Measurements from ENCODE around the gene MOGAT2. TPM values are rescaled to one million over a fixed set of nuclear protein-coding genes. Genes with fewer than 3 reads are reported as not detected.

MOGAT2 gene
- total RNA-seq, 1 experiment from 2014 or later, result 0.12 TPM

DNA sequence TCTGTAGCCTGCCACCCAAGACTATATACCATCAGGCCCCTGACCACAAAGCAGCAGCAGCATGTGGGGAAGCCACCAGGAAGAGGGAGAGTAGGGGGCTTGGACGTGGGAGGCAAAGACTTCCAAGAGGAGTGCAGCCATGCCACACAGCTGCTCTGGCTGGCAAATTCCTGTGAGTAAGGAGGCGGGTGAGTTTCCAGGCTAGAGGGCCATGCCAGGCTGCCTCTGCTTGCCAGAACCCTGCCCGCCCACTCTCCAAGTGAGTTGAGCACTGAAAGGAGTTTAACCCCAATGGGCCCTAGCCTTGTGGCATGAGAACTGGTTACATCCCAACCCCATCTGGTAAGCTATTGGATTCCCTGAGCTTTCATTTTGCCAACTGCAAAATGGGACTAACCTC lies 46.2 kb downstream of the MOGAT2 start (continued):
- TF ChIP-seq FOSL1 (IDR thresholded peaks at IDR 0.05; ENCODE audit: low read depth) (no peak), EZH2 (IDR thresholded peaks at IDR 0.05) (no peak), POLR2AphosphoS5 (IDR thresholded peaks at IDR 0.05; ENCODE audit: low read depth, low read length) (no peak), TCF7L2 (IDR thresholded peaks at IDR 0.05; ENCODE audit: borderline replicate concordance, extremely low read depth, insufficient read depth, insufficient read length) (no peak)
- TF ChIP-seq, protein P1, sequence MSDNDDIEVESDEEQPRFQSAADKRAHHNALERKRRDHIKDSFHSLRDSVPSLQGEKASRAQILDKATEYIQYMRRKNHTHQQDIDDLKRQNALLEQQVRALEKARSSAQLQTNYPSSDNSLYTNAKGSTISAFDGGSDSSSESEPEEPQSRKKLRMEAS (IDR thresholded peaks at IDR 0.05), result no peak
- TF ChIP-seq, protein P2, sequence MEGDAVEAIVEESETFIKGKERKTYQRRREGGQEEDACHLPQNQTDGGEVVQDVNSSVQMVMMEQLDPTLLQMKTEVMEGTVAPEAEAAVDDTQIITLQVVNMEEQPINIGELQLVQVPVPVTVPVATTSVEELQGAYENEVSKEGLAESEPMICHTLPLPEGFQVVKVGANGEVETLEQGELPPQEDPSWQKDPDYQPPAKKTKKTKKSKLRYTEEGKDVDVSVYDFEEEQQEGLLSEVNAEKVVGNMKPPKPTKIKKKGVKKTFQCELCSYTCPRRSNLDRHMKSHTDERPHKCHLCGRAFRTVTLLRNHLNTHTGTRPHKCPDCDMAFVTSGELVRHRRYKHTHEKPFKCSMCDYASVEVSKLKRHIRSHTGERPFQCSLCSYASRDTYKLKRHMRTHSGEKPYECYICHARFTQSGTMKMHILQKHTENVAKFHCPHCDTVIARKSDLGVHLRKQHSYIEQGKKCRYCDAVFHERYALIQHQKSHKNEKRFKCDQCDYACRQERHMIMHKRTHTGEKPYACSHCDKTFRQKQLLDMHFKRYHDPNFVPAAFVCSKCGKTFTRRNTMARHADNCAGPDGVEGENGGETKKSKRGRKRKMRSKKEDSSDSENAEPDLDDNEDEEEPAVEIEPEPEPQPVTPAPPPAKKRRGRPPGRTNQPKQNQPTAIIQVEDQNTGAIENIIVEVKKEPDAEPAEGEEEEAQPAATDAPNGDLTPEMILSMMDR (IDR thresholded peaks at IDR 0.05 in 2 of 3, conservative IDR thresholded peaks at IDR 0.05 in 1 of 3; ENCODE audit: borderline replicate concordance in 1 of 3, insufficient read depth in 1 of 3, low read depth in 2 of 3, low read length in 2 of 3), result no peak

DNA sequence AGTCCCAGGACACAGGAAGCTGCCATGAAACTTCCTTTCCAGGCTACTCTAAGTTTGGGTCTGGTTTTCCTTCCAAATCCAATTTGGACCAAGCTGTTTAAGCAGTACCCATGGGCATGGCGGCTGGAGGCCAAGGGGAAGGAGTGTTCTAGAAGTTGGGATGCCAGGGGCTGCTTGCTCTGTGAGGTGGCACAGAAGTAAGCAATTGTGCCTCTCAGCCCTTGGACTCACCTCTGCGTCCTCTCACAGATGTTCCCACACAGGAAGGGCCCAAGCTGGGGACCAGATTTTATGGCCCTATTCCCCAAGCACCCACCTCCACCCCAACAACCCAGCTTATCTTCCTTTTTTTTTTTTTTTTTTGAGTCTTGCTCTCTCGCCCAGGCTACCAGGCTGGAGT lies 47.5 kb downstream of the MOGAT2 start:
- peaks cover 9 to 17% of the 10 kb centered on the region in 2 experiments for H3K4me1 ChIP-seq (ENCODE audit: control insufficient read depth in 1 of 2, insufficient read depth in 2 of 2, low read length in 2 of 2)
- RAD21 ChIA-PET (ENCODE audit: low non-redundant PET in 1 of 2, low total read pairs in 2 of 2, uncharacterized antibody in 2 of 2, unreplicated experiment in 2 of 2), result no interaction called here
- intact Hi-C loops (cut with micrococcal nuclease), result no loop called here
- no peaks in the 10 kb centered on the region for H4K20me1 ChIP-seq (ENCODE audit: insufficient read depth)
- no peak overlapping the region for H3K27ac ChIP-seq (ENCODE audit: low read depth, low read length)
- CTCF ChIA-PET, result no interaction called here
- TF ChIP-seq, protein P3, sequence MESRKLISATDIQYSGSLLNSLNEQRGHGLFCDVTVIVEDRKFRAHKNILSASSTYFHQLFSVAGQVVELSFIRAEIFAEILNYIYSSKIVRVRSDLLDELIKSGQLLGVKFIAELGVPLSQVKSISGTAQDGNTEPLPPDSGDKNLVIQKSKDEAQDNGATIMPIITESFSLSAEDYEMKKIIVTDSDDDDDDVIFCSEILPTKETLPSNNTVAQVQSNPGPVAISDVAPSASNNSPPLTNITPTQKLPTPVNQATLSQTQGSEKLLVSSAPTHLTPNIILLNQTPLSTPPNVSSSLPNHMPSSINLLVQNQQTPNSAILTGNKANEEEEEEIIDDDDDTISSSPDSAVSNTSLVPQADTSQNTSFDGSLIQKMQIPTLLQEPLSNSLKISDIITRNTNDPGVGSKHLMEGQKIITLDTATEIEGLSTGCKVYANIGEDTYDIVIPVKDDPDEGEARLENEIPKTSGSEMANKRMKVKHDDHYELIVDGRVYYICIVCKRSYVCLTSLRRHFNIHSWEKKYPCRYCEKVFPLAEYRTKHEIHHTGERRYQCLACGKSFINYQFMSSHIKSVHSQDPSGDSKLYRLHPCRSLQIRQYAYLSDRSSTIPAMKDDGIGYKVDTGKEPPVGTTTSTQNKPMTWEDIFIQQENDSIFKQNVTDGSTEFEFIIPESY (IDR thresholded peaks at IDR 0.05; ENCODE audit: extremely low read depth, insufficient replicate concordance, low read length), result no peak
- TF ChIP-seq SRF (IDR thresholded peaks at IDR 0.05; ENCODE audit: low read depth) (no peak), EGR1 (IDR thresholded peaks at IDR 0.05; ENCODE audit: low read depth) (no peak), TCF7L2 (IDR thresholded peaks at IDR 0.05; ENCODE audit: borderline replicate concordance, extremely low read depth, insufficient read depth, insufficient read length) (no peak), YY1 (IDR thresholded peaks at IDR 0.05; ENCODE audit: extremely low read depth, insufficient replicate concordance, low read depth, low read length) (no peak), CEBPB (IDR thresholded peaks at IDR 0.05; ENCODE audit: low read depth) (no peak), POLR2A (IDR thresholded peaks at IDR 0.05; ENCODE audit: borderline replicate concordance, extremely low read depth, insufficient read depth, insufficient read length) (no peak), ELF1 (IDR thresholded peaks at IDR 0.05; ENCODE audit: borderline replicate concordance, low read depth) (no peak), RAD21 (IDR thresholded peaks at IDR 0.05; ENCODE audit: low read depth) (no peak), SP1 (IDR thresholded peaks at IDR 0.05; ENCODE audit: low read depth) (no peak), SIN3A (IDR thresholded peaks at IDR 0.05; ENCODE audit: low read depth) (no peak), FOSL1 (IDR thresholded peaks at IDR 0.05; ENCODE audit: low read depth) (no peak), EZH2 (IDR thresholded peaks at IDR 0.05) (no peak), ZNF274 (IDR thresholded peaks at IDR 0.05; ENCODE audit: low read depth, low read length) (no peak)
- TF ChIP-seq, protein P1 (IDR thresholded peaks at IDR 0.05), result no peak
- H3K36me3 ChIP-seq (ENCODE audit: control insufficient read depth in 1 of 2, insufficient read depth in 2 of 2, low read length in 2 of 2), result no peaks in the 10 kb centered on the region
- DNase-seq (ENCODE audit: low read depth, low spot score), result no peak
- POLR2A ChIA-PET, result no interaction called here
- H3K4me2 ChIP-seq (ENCODE audit: low read length), result no peak overlapping the region
- no peak overlapping the region for H3K9ac ChIP-seq (ENCODE audit: low read length)
- H3K4me3 ChIP-seq (replicated peaks in 1 of 2; ENCODE audit: low read depth in 1 of 2, low read length in 2 of 2), result no peak overlapping the region
- no peak overlapping the region for H2AFZ ChIP-seq (ENCODE audit: low read depth, low read length, poor library complexity, severe bottlenecking)
- no peak for ATAC-seq
- BruUV-seq (replicated peaks), result no TSS peak
- H3K79me2 ChIP-seq (ENCODE audit: insufficient read depth, low read length), result no peaks in the 10 kb centered on the region
- H3K9me3 ChIP-seq (ENCODE audit: control insufficient read depth in 1 of 2, insufficient read depth in 1 of 2, low read depth in 1 of 2, low read length in 2 of 2), result no peaks in the 10 kb centered on the region
- no peaks in the 10 kb centered on the region for H3K9me2 ChIP-seq (ENCODE audit: insufficient read depth)
- peaks cover 6% of the 10 kb centered on the region; the same call in 1 of the 2 replicates for H3K27me3 ChIP-seq (ENCODE audit: insufficient read depth, low read length)
